AG09309 (cell line): Measurements from ENCODE around the gene APCDD1L.

Experiments
- DNase-seq: peaks from one replicate; pipeline ENCODE4 v3.0.0-alpha.2; 2010; ENCODE audit warnings: low read depth
- H3K4me3 ChIP-seq: 2 replicates; pipeline ENCODE4 v1.5.1; 2011; ENCODE audit warnings: mild to moderate bottlenecking, low read depth, low read length, moderate library complexity; ENCODE audit not compliant: control insufficient read depth
- CTCF ChIP-seq: IDR thresholded peaks from 2 replicates; pipeline ENCODE4 v1.5.1; 2011; ENCODE audit warnings: mild to moderate bottlenecking, low read depth, low read length, inconsistent platforms; ENCODE audit not compliant: insufficient read depth, control insufficient read depth; ENCODE audit errors: missing control alignments

The APCDD1L gene

GRCh38 chr20:58549231-58550209, 34.3 kb upstream of the APCDD1L start:
- TF ChIP-seq CTCF: no peak
- DNase-seq: no peak
- H3K4me3 ChIP-seq: no peak overlapping the region

- H3K4me3 ChIP-seq: no peak overlapping the region
- DNase-seq: no peak
- no peak for TF ChIP-seq CTCF
Observed at GRCh38 chr20:58547623-58548475, 32.6 kb upstream of the APCDD1L start.

- no peak overlapping the region for H3K4me3 ChIP-seq
- TF ChIP-seq CTCF: no peak
- no peak for DNase-seq
Observed at GRCh38 chr20:58546756-58547622, 31.8 kb upstream of the APCDD1L start.

GRCh38 chr20:58546416-58546711, 31.2 kb upstream of the APCDD1L start:
- no peak overlapping the region for H3K4me3 ChIP-seq
- DNase-seq: no peak
- TF ChIP-seq CTCF: no peak

GRCh38 chr20:58545565-58546415, 30.6 kb upstream of the APCDD1L start:
- no peak for DNase-seq
- no peak overlapping the region for H3K4me3 ChIP-seq
- TF ChIP-seq CTCF: no peak
